ENCODE results near the gene GSTM2. TPM values are rescaled to one million over a fixed set of nuclear protein-coding genes. Genes with fewer than 3 reads are reported as not detected.

GSTM2 gene
- total and polyA plus RNA-seq, 5 donors = 50.3 to 99.5 (median 76.4) TPM

- DNase-seq = peak in 2 of 3 donors; percentile 58 to 62
- Histone ChIP-seq H3K27me3 (ENCODE audit: control insufficient read depth, insufficient read depth) (no peaks in the 10 kb centered on the region), H3K9me3 (ENCODE audit: control insufficient read depth, low read length) (no peaks in the 10 kb centered on the region), H3K27ac (ENCODE audit: low read length) (no peak overlapping the region), H3K4me1 (ENCODE audit: control insufficient read depth, insufficient read depth, low read length) (no peaks in the 10 kb centered on the region), H3K4me3 (ENCODE audit: low read length) (no peak overlapping the region)
- ATAC-seq = no peak
- 79% methylated on average over 30 of the region's 30 CpGs for WGBS
- intact Hi-C loops (cut with DNase I) = loop anchor here in 3 of 4 donors (5.0 to 10.0 kb wide), 2 partner anchors 83 to 355 kb away; partner anchors contain the start of genes GNAI3 (in 2 of the 3) and AHCYL1 (in 1 of the 3)
Measured at GRCh38 chr1:109630081-109630897, 37.6 kb upstream of the GSTM2 start.

- no peaks in the 10 kb centered on the region for H3K27me3 ChIP-seq (ENCODE audit: control insufficient read depth, insufficient read depth)
- ATAC-seq = no peak
- DNase-seq = peak in 1 of 3 donors; percentile 32
- no peaks in the 10 kb centered on the region for H3K9me3 ChIP-seq (ENCODE audit: control insufficient read depth, low read length)
- no peak overlapping the region for H3K4me3 ChIP-seq (ENCODE audit: low read length)
- WGBS = 97% methylated on average over 14 of the region's 14 CpGs
- peaks cover 2% of the 10 kb centered on the region for H3K4me1 ChIP-seq (ENCODE audit: control insufficient read depth, insufficient read depth, low read length)
- H3K27ac ChIP-seq (ENCODE audit: low read length) = no peak overlapping the region
- intact Hi-C loops (cut with DNase I) = loop anchor here in 3 of 4 donors (5.0 to 10.0 kb wide), 2 partner anchors 84 to 354 kb away; partner anchors contain the start of genes GNAI3 (in 2 of the 3) and AHCYL1 (in 1 of the 3)
Measured at GRCh38 chr1:109630898-109631512, 36.9 kb upstream of the GSTM2 start.

DNA sequence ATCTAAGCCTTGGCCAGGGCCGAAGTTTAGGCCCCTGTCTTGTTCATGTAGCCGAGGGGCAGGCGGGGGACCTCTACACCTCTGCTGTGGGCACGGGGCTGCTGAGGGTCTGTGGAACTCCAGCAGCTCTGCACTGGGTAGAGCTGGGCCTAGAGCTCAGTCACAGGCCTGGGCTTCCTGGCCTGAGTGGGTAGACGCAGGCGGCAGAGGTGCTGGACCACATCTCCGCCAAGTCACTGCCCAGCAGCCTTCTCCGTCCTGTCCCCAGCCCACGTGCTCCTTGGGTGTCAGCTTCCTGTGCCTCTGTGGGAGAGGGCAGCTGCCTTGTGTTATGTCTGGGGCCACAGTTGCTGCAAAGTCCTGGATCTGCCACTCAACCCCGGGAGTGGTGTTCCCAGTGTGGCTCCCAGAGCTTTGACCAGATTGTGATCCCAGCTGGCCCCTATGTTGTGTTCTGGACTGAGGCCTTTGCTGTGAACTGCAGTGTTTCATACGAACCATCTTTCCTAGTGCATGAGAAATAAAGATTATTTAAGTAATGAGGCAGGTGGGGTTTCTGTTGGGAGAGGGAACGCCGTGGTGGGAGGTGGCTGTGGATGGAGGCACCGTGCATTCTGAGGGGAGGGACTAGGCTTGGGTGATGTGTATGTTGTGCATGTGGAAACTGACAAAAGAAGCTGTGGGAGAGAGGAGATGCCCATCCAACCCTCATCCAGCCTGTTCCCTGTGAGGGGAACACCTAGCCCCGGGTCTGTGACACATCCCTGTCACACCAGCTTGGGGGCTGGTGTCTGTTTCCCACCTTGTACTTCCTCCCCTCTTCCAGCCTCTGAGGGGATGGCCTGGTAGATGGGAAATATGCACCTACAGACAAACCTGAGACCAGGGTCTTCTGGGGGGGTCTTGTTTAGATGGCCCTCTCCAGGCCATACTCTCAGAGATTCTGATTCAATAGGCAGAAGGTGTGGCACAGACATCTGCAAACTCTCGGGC is 36.0 kb upstream of the GSTM2 start:
- Histone ChIP-seq H3K4me1 (ENCODE audit: control insufficient read depth, insufficient read depth, low read length) (peaks cover 2% of the 10 kb centered on the region), H3K27me3 (ENCODE audit: control insufficient read depth, insufficient read depth) (no peaks in the 10 kb centered on the region), H3K9me3 (ENCODE audit: control insufficient read depth, low read length) (no peaks in the 10 kb centered on the region), H3K27ac (ENCODE audit: low read length) (no peak overlapping the region), H3K4me3 (ENCODE audit: low read length) (no peak overlapping the region)
- intact Hi-C loops (cut with DNase I) = loop anchor here in 3 of 4 donors (5.0 to 10.0 kb wide), 2 partner anchors 85 to 353 kb away; partner anchors contain the start of genes GNAI3 (in 2 of the 3) and AHCYL1 (in 1 of the 3)
- ATAC-seq = no peak
- 81% methylated on average over 16 of the region's 16 CpGs for WGBS
- DNase-seq = peak in 1 of 3 donors; percentile 26

GRCh38 chr1:109632671-109633346 is 35.0 kb upstream of the GSTM2 start:
- peak in 1 of 2 donors; percentile 29 for ATAC-seq
- no peaks in the 10 kb centered on the region for H3K27me3 ChIP-seq (ENCODE audit: control insufficient read depth, insufficient read depth)
- 54% methylated on average over 5 of the region's 5 CpGs for WGBS
- H3K9me3 ChIP-seq (ENCODE audit: control insufficient read depth, low read length) = no peaks in the 10 kb centered on the region
- no peak overlapping the region for H3K4me3 ChIP-seq (ENCODE audit: low read length)
- intact Hi-C loops (cut with DNase I) = loop anchor here in 3 of 4 donors (5.0 to 10.0 kb wide), 2 partner anchors 86 to 352 kb away; partner anchors contain the start of genes GNAI3 (in 2 of the 3) and AHCYL1 (in 1 of the 3)
- H3K4me1 ChIP-seq (ENCODE audit: control insufficient read depth, insufficient read depth, low read length) = peaks cover 2% of the 10 kb centered on the region
- H3K27ac ChIP-seq (ENCODE audit: low read length) = no peak overlapping the region
- DNase-seq = peak in 2 of 3 donors; percentile 14 to 78

- intact Hi-C loops (cut with DNase I) = loop anchor here in 3 of 4 donors (5.0 to 10.0 kb wide), 2 partner anchors 87 to 351 kb away; partner anchors contain the start of genes GNAI3 (in 2 of the 3) and AHCYL1 (in 1 of the 3)
- Histone ChIP-seq H3K9me3 (ENCODE audit: control insufficient read depth, low read length) (no peaks in the 10 kb centered on the region), H3K4me3 (ENCODE audit: low read length) (no peak overlapping the region), H3K27ac (ENCODE audit: low read length) (no peak overlapping the region), H3K27me3 (ENCODE audit: control insufficient read depth, insufficient read depth) (no peaks in the 10 kb centered on the region), H3K4me1 (ENCODE audit: control insufficient read depth, insufficient read depth, low read length) (peaks cover 2% of the 10 kb centered on the region)
- DNase-seq (no peak), ATAC-seq (no peak)
- WGBS = 80% methylated on average over 6 of the region's 6 CpGs
Measured at GRCh38 chr1:109634292-109634691, 33.6 kb upstream of the GSTM2 start.

- intact Hi-C loops (cut with DNase I) = loop anchor here in 3 of 4 donors (5.0 to 10.0 kb wide), 3 partner anchors 88 to 350 kb away; partner anchors contain the start of genes AHCYL1 (in 2 of the 3) and GNAI3 (in 2 of the 3)
- WGBS = 63% methylated on average over 13 of the region's 13 CpGs
- no peak for ATAC-seq
- peak in 2 of 3 donors; percentile 17 to 34 for DNase-seq
- Histone ChIP-seq H3K9me3 (ENCODE audit: control insufficient read depth, low read length) (no peaks in the 10 kb centered on the region), H3K27me3 (ENCODE audit: control insufficient read depth, insufficient read depth) (no peaks in the 10 kb centered on the region), H3K27ac (ENCODE audit: low read length) (no peak overlapping the region), H3K4me3 (ENCODE audit: low read length) (no peak overlapping the region), H3K4me1 (ENCODE audit: control insufficient read depth, insufficient read depth, low read length) (peaks cover 2% of the 10 kb centered on the region)
Measured at GRCh38 chr1:109634771-109635750, 32.8 kb upstream of the GSTM2 start.

DNA sequence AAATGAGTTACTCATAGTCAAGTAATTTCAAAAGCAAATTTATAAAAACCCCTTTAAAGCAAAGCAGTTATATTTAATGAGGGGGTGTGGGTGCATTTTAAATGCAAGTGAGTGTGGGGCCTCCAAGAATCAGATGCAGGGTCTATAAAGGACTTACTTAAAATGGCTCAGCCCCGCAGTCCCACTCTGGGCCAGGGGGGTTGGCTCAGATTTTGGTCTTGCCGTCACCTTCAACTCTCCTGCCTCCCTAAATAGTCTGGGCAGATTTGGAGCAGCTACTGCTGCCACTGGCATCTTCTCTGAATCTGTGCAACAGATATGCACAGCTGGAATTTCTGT is 32.0 kb upstream of the GSTM2 start:
- H3K4me3 ChIP-seq (ENCODE audit: low read length) = no peak overlapping the region
- 47% methylated on average over 2 of the region's 2 CpGs for WGBS
- H3K27me3 ChIP-seq (ENCODE audit: control insufficient read depth, insufficient read depth) = no peaks in the 10 kb centered on the region
- intact Hi-C loops (cut with DNase I) = loop anchor here in 2 of 4 donors (5.0 to 10.0 kb wide), 2 partner anchors 346 to 349 kb away; partner anchors contain the start of gene AHCYL1 (in 2 of the 2)
- ATAC-seq = no peak
- H3K27ac ChIP-seq (ENCODE audit: low read length) = peak overlapping the region; percentile 20
- no peaks in the 10 kb centered on the region for H3K9me3 ChIP-seq (ENCODE audit: control insufficient read depth, low read length)
- DNase-seq = peak in 1 of 3 donors; percentile 40
- H3K4me1 ChIP-seq (ENCODE audit: control insufficient read depth, insufficient read depth, low read length) = peaks cover 2% of the 10 kb centered on the region

DNA sequence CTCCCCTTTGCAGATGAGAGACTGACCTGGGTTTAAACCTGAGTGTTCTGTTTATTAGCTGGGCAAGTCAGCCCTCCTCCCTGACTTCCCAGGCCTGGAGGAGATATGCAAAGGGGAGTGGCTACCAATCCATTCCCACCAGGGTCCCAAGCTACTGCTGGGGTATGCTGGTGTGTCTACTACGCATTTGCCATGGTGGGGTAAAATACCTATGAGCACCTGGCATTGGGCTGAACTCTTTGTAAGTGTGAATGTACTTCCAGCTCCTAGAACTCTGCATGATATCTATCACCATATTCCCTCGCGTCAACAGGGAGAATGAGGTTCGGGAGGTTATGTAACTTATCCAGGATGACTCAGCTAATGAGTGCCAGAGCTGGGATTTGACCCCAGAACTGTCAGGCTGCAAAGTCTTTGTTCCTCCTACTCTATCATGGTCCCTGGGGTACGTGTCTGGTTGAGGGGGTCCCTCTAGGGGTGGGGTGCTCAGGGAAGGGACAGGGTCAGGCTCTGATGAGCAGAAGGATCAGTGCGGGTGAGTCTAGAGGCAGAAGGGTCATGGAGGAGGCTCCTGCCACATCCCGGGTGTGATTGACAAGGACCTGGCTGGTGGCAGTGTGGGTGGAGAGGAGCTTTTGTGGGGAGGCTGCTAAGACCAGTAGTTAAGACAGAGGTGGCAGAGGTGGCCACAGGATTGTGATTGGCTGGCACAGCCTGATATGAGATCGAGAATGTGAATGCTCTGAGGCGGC is 31.5 kb upstream of the GSTM2 start:
- WGBS = 36% methylated on average over 9 of the region's 9 CpGs
- H3K27me3 ChIP-seq (ENCODE audit: control insufficient read depth, insufficient read depth) = no peaks in the 10 kb centered on the region
- peak overlapping the region; percentile 20 for H3K27ac ChIP-seq (ENCODE audit: low read length)
- ATAC-seq = peak; percentile 38 to 42
- H3K4me3 ChIP-seq (ENCODE audit: low read length) = no peak overlapping the region
- H3K4me1 ChIP-seq (ENCODE audit: control insufficient read depth, insufficient read depth, low read length) = peaks cover 2% of the 10 kb centered on the region
- intact Hi-C loops (cut with DNase I) = loop anchor here in 2 of 4 donors (5.0 to 10.0 kb wide), 2 partner anchors 346 to 348 kb away; partner anchors contain the start of gene AHCYL1 (in 2 of the 2)
- peak in 1 of 3 donors; percentile 54 for DNase-seq
- no peaks in the 10 kb centered on the region for H3K9me3 ChIP-seq (ENCODE audit: control insufficient read depth, low read length)

Data from right cardiac atrium (tissue), 5 donors.